Umbilical cord (tissue), 2 donors: Measurements from ENCODE around the gene USP21. TPM values are rescaled to one million over a fixed set of nuclear protein-coding genes. Genes with fewer than 3 reads are reported as not detected.
A peak's percentile ranks its signal among the peaks of the same experiment; 100 is the strongest.
"Not testable (repeated sequence)": the region's sequence is repeated elsewhere in the genome, so short reads cannot be mapped to it uniquely, and the experiment has no call there.

Source experiments
- DNase-seq: peaks from one replicate; pipeline ENCODE4 v3.0.0-alpha.2; 2015; ENCODE audit warnings: low spot score
- total RNA-seq: library from RNA; depleted of rRNA; stranded (reverse); fragments of >200 nt; gene quantifications from one replicate; pipeline ENCODE4 v1.2.3, GENCODE V29; 2014; ENCODE audit warnings: low replicate concordance; ENCODE audit not compliant: insufficient read depth

USP21 gene, protein sequence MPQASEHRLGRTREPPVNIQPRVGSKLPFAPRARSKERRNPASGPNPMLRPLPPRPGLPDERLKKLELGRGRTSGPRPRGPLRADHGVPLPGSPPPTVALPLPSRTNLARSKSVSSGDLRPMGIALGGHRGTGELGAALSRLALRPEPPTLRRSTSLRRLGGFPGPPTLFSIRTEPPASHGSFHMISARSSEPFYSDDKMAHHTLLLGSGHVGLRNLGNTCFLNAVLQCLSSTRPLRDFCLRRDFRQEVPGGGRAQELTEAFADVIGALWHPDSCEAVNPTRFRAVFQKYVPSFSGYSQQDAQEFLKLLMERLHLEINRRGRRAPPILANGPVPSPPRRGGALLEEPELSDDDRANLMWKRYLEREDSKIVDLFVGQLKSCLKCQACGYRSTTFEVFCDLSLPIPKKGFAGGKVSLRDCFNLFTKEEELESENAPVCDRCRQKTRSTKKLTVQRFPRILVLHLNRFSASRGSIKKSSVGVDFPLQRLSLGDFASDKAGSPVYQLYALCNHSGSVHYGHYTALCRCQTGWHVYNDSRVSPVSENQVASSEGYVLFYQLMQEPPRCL
- 30.1 TPM for total RNA-seq

DNA sequence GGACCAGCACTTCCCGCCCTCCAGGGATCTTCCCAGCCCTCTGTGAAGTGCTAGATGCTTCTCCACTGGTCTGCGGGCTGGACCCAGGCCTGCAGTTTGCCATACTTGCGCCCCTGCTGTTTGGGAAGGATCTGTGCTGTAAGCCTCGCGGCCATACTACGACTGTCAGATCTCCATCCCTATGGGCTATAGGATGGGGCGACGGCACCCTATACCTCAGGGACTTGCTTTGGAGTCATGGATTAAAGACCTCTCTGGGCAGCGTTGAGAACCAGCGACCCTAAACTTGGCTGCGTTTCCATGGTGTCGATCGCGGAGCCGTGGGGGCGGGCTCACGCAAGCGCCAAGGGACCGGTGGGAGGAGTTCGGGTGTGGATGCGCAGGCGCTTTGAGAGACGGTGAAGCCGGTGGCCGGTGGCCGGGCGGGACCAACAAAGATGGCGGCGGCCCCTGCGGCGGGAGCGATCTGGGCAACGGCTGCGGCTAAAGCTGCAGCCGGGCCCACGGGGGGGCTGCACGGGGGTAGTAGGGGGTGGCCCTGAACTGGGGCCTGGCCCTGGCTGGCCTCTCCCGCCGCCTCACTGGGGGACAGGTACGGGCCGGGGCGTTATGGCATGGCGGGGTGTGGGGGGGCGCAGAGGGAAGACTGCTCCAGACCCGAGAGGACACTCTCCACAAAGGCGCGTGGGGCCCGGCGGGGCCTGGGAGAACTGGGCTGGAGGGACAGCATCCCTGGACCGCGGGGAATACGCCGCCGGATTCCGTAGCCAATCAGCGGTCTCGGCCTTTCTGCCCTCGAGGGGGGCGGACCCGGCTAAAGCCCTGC lies at the start of gene USP21:
Gene USP21 (plus strand): TSS at position 414 of the 826 bp plus-strand sequence. CDS start 1,141 bp downstream, outside the sequence.
- DNase-seq, result peak; percentile 97

DNA sequence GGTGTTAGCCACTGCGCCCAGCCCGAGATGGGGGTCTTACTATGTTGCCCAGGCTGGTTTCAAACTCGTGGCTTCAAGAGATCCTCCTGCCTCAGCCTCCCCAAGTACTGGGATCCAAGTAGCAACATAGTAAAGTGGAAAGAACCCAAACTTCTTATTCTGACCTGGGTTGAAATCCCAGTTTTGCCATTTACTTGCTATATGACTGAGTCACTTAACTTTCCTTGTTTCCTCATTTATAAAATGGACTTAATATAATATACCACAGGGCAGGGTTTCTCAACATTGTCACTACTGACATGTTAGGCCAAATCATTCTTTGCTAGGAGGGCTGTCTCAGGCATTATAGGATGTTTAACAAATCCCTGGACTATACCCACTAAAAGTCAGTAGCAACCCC lies 48.2 kb upstream of the USP21 start:
- DNase-seq, result no peak

DNA sequence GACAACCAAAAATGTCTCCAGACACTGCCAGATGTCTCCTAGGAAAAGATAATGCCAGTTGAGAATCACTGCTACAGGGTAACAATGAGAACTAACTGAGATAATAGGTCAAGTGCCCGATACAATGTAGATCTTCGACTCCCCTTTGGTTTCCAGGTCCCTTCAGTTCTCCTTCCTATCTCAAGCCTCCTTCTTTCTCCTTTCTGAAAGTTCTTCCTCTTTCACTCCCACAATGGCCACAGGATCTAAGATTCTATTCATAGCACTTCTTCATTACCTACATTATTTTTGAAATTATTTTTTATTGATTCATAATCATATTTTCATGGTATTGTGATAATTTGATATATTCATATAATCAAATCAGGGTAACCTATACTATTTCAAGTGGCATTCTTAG lies 47.8 kb upstream of the USP21 start:
- DNase-seq, result no peak

DNA sequence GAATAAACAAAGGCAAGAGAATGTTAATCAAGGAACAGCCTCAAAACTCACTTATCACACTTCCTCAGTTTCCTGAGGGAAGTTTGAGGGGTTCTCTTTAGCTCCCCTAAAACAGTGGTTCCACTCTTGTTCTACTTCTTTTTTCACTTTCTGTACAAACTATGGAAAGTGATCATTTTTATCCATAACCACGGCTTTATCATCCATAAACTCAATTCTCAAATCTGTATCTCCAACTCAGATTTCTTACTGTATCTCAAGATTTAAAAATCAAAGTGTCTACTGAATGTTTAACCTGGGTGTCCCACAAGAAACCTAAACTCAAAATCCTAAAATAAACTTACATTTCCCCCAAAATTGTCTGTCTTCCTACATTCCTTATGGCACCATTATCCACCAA lies 45.4 kb upstream of the USP21 start:
- no peak for DNase-seq

DNA sequence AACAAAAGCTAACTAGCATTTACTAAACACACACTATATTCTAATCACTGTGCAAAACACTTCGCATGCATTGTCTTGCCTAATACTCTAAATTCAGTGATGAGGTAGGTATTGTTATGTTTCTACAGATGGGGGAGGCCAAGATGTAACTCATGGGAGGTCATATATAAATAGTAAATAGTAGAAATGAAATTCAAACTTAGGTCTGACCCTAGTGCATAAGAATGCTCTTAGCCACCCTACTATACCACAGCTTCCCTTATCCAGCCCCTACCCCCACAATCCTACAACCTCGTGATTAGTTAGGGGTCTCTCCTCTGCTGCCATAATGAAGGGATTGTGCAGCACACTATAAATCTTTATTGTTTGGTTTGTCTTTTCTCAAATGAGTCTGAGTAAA lies 44.7 kb upstream of the USP21 start:
- DNase-seq, result no peak

DNA sequence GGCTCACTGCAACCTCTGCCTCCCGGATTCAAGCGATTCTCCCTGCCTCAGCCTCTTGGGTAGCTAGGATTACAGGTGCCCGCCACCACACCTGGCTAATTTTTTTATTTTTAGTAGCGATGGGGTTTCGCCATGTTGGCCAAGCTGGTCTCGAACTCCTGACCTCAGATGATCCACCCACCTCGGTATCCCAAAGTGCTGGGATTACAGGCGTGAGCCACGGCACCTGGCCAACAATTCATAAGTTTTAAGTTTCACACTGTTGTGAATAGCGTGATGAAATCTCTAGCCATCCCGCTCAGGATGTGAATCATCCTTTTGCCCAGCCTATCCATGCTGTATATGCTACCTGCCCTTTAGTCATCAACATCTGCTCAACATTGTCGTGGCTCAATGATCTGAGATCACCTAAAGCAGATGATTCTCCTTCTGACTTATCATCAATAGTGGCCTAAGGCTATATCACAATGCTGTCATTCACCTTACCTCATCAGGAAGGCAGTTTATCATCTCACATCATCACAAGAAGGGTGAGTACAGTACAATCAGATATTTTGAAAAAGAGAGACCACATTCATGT lies 44.1 kb upstream of the USP21 start:
- DNase-seq, result no peak

DNA sequence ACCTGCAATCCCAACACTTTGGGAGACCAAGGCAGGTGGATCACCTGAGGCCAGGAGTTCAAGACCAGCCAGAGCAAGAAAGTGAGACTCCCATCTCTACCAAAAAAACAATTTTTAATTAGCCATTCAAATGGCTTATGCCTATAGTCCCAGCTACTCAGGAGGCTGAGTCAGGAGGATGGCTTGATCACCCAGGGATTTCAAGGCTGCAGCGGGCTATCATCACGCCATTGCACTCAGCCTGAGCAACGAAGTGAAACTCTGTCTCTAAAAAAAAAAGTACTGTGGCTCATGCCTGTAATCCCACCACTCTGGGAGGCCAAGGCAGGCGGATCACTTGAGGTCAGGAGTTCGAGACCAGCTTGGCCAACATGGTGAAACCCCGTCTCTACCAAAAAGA lies 43.3 kb upstream of the USP21 start:
- not testable (repeated sequence) for DNase-seq

DNA sequence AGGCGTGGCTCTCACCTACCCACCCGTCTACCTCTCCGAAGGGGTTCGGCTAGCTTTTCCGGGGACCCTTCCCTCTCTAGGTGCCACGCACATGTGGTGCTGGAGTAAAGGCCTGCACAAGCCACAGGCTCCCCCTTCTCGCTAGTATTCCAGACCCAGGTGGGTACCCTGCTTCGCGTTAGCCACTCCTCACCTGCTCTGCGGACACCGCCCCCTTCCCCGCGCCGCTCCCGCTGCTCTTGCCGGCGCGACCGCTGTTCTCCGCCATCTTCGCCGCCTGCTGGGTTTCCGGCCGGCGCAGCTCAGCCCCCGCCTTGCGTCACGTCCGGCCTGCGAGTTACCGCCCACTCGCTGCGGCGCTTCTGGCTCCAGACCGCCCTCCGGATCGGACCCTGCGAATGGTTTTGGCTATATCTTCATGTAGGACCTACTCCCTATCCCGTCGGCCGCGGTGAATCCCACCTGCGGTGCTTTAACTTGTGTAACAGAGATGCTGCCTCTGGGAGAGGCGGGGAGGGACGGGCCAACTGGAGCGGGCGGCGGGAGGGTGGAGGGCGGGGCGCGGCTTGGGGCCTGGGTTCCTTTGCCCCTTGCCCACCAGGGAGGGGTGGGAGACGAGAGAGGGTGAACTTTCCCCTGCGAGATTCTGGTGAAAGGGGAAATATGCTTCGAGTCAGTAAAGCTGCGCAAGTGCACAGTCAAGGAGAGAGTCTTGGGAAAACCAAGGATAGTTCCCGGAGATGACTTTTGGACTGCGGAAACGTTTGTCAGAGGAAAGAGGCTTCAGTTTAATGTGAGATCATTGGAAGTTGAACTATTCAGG lies 41.3 kb upstream of the USP21 start, which contains the start of the genes NIT1 and PFDN2:
Gene NIT1 (plus strand): TSS at position 347 of the 823 bp plus-strand sequence. CDS start 72 bp downstream, at position 419.
Gene PFDN2 (minus strand): TSS at position 279 of the 823 bp plus-strand sequence. CDS start 11 bp downstream, at position 268.
- peak; percentile 92 for DNase-seq

DNA sequence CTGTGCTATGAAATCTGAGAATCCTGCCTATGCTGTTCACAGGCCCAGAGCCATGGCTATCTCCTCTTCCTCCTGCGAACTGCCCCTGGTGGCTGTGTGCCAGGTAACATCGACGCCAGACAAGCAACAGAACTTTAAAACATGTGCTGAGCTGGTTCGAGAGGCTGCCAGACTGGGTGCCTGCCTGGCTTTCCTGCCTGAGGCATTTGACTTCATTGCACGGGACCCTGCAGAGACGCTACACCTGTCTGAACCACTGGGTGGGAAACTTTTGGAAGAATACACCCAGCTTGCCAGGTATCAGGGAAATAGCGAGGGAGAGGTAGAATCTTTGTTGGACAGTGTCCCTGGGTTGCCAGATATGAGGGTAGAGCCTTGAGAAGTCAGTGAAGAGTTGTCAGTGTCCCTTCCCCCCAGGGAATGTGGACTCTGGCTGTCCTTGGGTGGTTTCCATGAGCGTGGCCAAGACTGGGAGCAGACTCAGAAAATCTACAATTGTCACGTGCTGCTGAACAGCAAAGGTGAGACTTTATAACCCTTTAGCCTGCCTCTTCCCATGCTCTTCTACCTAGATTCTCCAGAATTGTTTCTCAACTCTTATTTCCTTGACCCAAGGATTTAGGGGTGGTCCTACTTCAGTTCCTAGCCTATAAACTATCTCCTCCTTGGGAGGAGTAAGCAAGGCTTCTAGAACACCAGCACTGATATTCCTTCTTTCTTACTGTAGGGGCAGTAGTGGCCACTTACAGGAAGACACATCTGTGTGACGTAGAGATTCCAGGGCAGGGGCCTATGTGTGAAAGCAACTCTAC lies 40.0 kb upstream of the USP21 start:
- DNase-seq, result peak; percentile 72

DNA sequence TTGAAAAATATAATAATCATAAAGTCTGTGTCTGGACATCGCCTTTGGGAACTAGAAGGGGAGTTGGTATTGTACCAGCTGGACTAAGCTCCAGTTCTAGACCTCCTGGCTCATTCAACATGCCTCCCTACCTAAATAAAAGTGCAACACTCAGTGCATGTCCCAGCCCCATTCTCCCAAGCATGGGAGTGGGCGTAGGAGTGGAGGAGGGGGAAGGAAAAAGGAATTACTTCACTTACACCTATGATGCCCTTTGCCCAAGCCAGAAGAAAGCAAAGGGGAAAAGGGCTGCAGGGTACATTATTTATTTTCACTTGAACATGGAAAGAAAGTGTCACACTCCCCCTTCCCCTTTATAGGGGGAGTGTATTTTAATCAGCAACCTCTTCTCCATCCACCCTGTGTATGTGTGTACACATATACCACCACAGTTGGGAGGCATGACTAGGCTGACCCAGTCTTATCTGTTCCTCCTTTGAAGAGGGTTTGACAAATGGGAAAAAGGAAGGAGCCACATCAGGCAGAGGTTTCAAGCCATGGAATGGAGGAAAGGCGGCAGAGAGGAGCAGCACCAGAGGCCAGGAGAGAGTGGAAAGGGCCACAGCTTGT lies 38.2 kb upstream of the USP21 start:
- no peak for DNase-seq

DNA sequence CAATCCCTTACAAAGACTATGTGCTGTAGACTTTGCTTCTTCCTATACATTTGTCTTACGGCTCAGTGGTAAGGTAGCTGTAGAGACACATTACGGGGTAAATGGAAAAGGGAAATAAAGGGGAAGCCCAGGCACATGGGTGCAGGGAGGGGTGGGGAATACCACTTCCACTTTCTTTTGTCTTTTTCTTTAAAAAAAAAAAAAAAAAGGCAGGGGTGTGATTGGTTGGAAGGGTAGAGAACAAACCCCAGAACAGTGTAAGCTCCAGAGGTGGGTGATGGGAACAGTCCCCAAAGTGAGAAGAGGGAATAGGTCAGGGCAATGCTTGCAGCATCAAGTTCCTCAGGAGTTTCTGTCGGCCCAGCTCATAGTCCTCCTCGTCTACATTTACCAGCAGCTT lies 37.5 kb upstream of the USP21 start:
- DNase-seq, result no peak

DNA sequence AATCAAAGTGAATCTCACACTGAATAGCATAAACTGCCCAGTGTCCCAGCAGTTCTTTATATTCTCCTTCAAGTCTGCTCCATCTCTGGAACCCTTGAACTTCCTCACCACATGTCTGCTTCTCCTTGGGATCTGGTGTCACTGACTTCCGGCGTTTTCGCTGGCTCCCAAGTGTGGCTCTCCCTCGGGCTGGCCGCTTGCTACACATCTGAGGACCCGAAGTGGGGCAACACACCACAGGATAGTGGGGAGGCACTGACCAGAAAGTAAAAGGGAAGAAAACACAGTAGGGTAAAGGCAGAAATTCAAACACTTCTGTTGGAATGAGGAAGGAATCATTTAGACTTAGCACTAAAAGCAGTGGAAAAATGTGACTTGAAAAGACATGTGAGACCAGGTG lies 36.3 kb upstream of the USP21 start:
- DNase-seq, result no peak

DNA sequence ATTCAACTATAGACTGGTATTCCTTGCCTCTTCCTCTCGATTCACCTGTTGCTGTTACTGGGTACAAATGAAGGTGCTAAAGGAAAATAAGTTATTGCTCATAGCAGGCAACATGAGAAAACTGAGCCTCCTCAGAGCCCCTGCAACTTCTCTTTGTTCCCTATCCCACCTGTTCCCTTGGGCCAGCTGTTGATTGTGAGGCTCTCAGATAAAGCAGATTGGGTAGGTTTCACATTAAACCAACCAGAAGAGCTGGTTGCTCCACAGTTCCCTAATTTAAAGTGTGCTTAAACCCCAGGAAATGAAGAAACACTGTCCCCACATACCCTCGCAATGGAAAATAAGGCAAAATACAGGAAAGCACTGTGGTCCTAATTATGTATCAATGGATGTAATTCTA lies 31.7 kb upstream of the USP21 start:
- no peak for DNase-seq

DNA sequence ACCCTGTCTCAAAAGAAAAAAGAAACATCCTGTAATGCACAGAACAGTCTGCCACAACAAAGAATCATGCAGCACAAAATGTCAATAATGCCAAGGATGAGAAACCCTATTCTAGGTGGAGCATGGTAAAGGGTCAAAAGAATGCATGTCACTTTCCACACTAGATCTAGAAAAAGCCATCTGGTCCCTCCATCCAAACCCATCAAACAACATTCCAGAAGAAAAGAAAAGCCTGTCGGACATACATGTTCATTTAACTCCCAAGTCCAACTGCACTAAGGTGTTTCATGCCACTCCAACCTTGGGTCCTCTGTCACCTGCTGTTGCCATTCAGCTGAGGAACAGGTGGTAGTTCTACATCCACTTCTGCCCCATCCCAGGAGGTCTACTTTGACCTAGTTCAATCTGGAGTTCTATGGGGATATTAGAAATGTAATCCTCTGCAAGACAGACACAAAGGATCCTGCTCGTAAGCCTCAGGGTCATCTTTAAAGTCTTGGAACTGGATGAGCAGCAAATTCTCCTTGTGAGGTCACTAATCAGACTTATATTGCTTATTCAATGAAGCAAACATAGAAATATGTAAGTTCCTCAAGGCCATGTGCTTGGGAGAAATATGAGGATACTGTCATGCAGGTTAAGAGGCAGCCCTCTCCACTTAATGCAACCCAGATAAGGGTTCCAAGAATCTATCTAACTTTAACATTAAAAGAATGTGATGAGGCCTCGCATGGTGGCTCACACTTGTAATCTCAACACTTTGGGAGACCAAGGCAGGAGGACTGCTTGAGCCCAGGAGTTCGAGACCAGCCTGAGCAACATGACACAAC lies 30.5 kb upstream of the USP21 start:
- no peak for DNase-seq

DNA sequence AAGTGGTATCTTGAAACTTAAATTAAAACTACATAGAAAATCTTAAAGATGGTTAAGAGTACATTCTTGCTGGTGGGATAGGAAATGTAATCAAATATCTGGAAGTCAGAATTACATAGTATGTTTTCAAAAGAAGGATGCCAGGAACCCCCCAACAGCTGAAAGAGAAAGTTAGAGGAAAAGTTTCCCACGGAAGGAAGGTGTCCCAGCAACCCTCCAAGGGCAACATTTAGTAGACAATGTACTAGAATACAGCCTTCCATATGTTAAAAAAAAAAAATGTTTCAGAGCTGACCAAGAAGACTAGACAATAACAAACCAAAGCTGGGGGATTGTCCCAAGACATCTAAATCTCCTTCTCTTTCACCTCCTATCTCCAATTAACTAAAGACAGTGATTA lies 29.0 kb upstream of the USP21 start:
- no peak for DNase-seq

DNA sequence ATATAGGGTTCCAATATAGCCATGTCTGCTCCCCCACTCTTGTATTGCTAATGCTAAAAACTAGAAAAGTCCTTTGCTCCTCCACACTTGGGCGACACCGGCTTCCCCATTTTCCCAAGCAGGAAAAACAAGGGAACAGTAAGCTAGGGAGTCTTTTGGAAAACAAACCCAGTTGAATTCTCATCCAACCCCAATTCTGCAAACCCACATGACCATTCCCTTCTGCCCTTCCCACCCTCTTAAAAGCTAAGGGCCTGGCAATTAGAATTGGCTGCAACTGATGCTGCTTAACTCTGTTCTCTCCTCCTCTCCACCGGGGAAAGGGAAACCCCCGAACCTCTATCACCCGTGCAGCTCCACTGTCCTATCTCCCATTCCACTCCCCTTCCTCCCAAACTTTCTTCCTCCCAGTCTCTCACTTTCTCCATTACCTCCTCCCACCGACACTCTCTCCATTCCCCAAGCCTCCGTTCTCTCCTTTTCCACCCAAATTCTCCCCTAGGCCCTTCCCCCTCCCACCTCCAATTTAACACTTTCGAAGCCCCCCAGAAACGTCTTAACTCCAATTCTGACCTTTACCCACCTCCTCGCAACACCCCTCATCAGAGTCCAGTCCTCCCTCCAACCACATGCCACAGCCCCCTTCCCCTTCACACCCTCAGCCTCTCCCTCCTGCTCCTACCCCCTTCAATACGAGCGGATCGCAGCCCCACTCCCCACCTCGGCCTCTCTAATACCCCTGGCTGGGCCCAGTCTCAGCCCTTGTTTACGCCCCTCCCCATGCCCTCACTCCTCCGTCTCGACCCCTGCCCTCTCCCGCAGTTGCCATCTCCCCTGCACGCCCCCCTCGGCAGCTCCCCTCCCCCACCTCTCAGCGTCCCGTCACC lies 27.5 kb upstream of the USP21 start:
- peak; percentile 54 for DNase-seq

DNA sequence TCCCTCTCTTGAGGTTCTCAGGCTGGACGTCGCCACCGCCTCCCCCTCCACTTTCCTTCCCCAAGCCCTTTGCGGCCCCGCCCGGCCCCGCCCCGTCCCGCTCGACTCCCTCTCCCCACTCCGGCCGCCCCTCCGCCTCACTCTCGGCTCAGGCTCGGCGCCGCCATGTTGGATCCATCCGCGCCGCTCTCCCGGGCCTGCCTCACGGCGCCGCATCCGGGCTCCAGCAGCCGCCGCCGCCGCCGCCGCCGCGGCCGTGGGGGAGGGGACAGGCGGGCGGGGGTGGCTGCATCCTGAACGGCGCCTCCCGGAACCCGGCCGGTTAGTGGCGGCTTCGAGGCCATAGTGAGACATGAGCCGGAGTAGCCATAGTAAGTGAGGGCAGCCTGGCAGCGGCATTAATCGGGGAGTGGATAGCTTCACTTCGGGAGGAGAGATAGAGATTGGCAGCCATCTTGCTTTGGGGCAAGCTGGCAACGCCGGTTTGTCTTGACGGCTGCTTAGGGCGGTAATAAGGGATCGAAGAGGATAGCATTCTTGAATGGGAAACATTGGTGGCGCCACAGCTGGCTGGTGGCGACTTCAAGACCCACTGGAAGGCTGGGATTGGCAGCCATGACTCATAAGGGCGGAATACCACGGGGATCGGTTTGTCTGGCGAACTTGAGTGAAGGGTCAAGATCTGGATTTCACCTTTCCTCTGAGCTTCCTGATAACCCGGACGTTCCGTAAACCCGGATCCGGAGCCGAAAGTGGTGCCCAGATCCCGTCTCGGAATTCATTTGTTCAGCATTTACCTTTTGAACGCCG lies 26.7 kb upstream of the USP21 start, which contains the start of gene DEDD:
Gene DEDD (minus strand): TSS at position 258 of the 810 bp plus-strand sequence. CDS start 8,205 bp downstream, outside the sequence.
- DNase-seq, result peak; percentile 99
